ENCODE data around the gene GPANK1.

GPANK1 gene

GRCh38 chr6:31661262-31662123 lies 3.3 kb downstream of the GPANK1 start:
- TF ChIP-seq, protein P1, sequence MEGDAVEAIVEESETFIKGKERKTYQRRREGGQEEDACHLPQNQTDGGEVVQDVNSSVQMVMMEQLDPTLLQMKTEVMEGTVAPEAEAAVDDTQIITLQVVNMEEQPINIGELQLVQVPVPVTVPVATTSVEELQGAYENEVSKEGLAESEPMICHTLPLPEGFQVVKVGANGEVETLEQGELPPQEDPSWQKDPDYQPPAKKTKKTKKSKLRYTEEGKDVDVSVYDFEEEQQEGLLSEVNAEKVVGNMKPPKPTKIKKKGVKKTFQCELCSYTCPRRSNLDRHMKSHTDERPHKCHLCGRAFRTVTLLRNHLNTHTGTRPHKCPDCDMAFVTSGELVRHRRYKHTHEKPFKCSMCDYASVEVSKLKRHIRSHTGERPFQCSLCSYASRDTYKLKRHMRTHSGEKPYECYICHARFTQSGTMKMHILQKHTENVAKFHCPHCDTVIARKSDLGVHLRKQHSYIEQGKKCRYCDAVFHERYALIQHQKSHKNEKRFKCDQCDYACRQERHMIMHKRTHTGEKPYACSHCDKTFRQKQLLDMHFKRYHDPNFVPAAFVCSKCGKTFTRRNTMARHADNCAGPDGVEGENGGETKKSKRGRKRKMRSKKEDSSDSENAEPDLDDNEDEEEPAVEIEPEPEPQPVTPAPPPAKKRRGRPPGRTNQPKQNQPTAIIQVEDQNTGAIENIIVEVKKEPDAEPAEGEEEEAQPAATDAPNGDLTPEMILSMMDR (IDR thresholded peaks at IDR 0.05; ENCODE audit: low read depth, low read length): no peak
- DNase-seq (ENCODE audit: extremely low read depth, low read depth): no peak

GRCh38 chr6:31660381-31661261 lies 4.2 kb downstream of the GPANK1 start, which contains the start of gene C6orf47:
Gene C6orf47 (minus strand): TSS chr6:31660778. CDS start chr6:31659947, 831 bp downstream.
- peak; percentile 49 for DNase-seq (ENCODE audit: extremely low read depth, low read depth)
- TF ChIP-seq, protein P1 (IDR thresholded peaks at IDR 0.05; ENCODE audit: low read depth, low read length): no peak

- TF ChIP-seq, protein P1 (IDR thresholded peaks at IDR 0.05; ENCODE audit: low read depth, low read length): no peak
- DNase-seq (ENCODE audit: extremely low read depth, low read depth): no peak
Observed at GRCh38 chr6:31659649-31660380, 5.0 kb downstream of the GPANK1 start.

DNA sequence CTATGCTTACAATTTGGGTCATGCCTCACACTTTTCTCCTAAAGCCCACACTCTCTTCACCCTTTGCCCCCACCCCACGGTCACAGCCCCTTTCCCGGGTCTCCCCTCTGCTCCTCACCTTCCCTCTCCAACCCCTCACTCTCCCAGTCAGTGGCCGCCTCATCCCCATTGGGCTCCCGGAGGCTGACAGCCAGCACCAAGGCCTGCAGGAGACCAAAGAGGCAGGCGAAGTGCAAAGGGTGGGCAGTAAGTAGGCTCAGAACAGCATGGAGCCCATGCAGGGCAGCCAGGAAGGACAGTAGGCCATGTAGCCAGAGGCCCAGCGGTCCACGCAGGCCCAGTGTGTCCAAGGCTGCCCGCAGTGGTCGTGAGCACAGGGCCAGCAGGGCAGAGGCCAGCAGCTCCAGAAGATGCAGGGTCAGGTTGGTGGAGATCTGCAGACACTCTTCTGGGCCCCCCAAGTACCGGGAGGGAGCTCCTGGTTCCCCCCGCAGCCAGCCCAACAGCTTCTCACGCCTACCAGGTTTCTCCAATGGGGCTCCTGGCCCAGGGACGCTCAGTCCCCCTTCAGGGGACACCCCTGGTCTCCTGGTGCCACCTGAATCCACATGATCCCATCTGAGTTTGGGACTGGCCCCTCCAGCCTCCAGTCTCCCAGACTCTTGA lies 5.7 kb downstream of the GPANK1 start:
- TF ChIP-seq, protein P1 (IDR thresholded peaks at IDR 0.05; ENCODE audit: low read depth, low read length): no peak
- no peak for DNase-seq (ENCODE audit: extremely low read depth, low read depth)

- no peak for DNase-seq (ENCODE audit: extremely low read depth, low read depth)
- TF ChIP-seq, protein P1 (IDR thresholded peaks at IDR 0.05; ENCODE audit: low read depth, low read length): no peak
Observed at GRCh38 chr6:31658158-31658688, 6.6 kb downstream of the GPANK1 start.

GRCh38 chr6:31657406-31658157 lies 7.2 kb downstream of the GPANK1 start:
- TF ChIP-seq, protein P1 (IDR thresholded peaks at IDR 0.05; ENCODE audit: low read depth, low read length): no peak
- DNase-seq (ENCODE audit: extremely low read depth, low read depth): no peak
